GM23248 (cell line): ENCODE measurements around the gene NHERF2. TPM values are rescaled to one million over a fixed set of nuclear protein-coding genes. Genes with fewer than 3 reads are reported as not detected.

ENCODE experiments used
- DNase-seq: peaks from one replicate; pipeline ENCODE4 v3.0.0-alpha.2; 2015
- H2AFZ ChIP-seq: fragments of 200-600 bp; sonication (generic); 2 replicates; pipeline ENCODE4 v1.6.1; 2016; ENCODE audit warnings: antibody characterized with exemption
- H3F3A ChIP-seq: fragments of 200-600 bp; sonication (generic); 2 replicates; pipeline ENCODE4 v1.6.1; 2016; ENCODE audit warnings: mild to moderate bottlenecking, antibody characterized with exemption, mixed run types; ENCODE audit not compliant: insufficient read depth
- H3K27ac ChIP-seq: fragments of 200-600 bp; sonication (generic); 2 replicates; pipeline ENCODE4 v1.5.1; 2016; ENCODE audit warnings: mild to moderate bottlenecking
- H3K27me3 ChIP-seq: fragments of 200-600 bp; sonication (generic); replicated peaks from 2 replicates; pipeline ENCODE4 v1.6.1; 2016; ENCODE audit warnings: mild to moderate bottlenecking; ENCODE audit not compliant: insufficient read depth
- H3K36me3 ChIP-seq: fragments of 200-600 bp; sonication (generic); 2 replicates; pipeline ENCODE4 v1.6.1; 2016; ENCODE audit warnings: low read depth, mild to moderate bottlenecking
- H3K4me1 ChIP-seq: fragments of 200-600 bp; sonication (generic); 2 replicates; pipeline ENCODE4 v1.6.1; 2016; ENCODE audit warnings: mild to moderate bottlenecking; ENCODE audit not compliant: insufficient read depth
- H3K4me2 ChIP-seq: fragments of 200-600 bp; sonication (generic); one replicate; pipeline ENCODE4 v1.6.1; 2016; ENCODE audit warnings: mild to moderate bottlenecking; ENCODE audit not compliant: unreplicated experiment
- H3K4me3 ChIP-seq: fragments of 200-600 bp; sonication (generic); 2 replicates; pipeline ENCODE4 v1.5.1; 2016; ENCODE audit warnings: mild to moderate bottlenecking
- H3K79me2 ChIP-seq: fragments of 200-600 bp; sonication (generic); 2 replicates; pipeline ENCODE4 v1.6.1; 2016; ENCODE audit warnings: mild to moderate bottlenecking; ENCODE audit not compliant: insufficient read depth
- H3K9ac ChIP-seq: fragments of 200-600 bp; sonication (generic); 2 replicates; pipeline ENCODE4 v1.6.1; 2016; ENCODE audit warnings: mild to moderate bottlenecking
- H3K9me2 ChIP-seq: fragments of 200-600 bp; sonication (generic); 2 replicates; pipeline ENCODE4 v1.6.1; 2016; ENCODE audit warnings: mixed run types, mild to moderate bottlenecking, moderate library complexity; ENCODE audit not compliant: insufficient read depth
- H3K9me3 ChIP-seq: fragments of 200-600 bp; sonication (generic); one replicate; pipeline ENCODE4 v1.6.1; 2017; ENCODE audit warnings: low read depth
- H4K20me1 ChIP-seq: fragments of 200-600 bp; sonication (generic); 2 replicates; pipeline ENCODE4 v1.6.0; 2016; ENCODE audit not compliant: insufficient read depth
- EZH2 ChIP-seq: fragments of 200-600 bp; sonication (generic); IDR thresholded peaks from 2 replicates; pipeline ENCODE4 v1.6.1; 2018; ENCODE audit warnings: antibody characterized with exemption, mild to moderate bottlenecking; ENCODE audit not compliant: insufficient read depth, poor library complexity, severe bottlenecking
- EZH2phosphoT487 ChIP-seq: fragments of 200-600 bp; sonication (generic); IDR thresholded peaks from 2 replicates; pipeline ENCODE4 v1.6.1; 2018; ENCODE audit warnings: antibody characterized with exemption, moderate library complexity, mild to moderate bottlenecking, low read depth; ENCODE audit not compliant: insufficient read depth
- WGBS, 2 experiments: methylation state at CpG; one replicate each; pipeline ENCODE4 v1.1.6; 2015 to 2017; ENCODE audit warnings: low lambda C conversion rate in 2 of 2, low coverage in 1 of 2; ENCODE audit errors: missing lambda C conversion rate in 2 of 2; 5-methylcytosine and 5-hydroxymethylcytosine counted together
- in situ Hi-C: fragments of 300-500 bp; cut with MboI; formaldehyde crosslinking; loops from 2 replicates; pipeline ENCODE4 v1.15.0; 2020
- polyA plus RNA-seq: library from polyadenylated mRNA; unstranded; fragments of >200 nt; fragmentation: Nextera tagmentation; extraction: Ambion mirVana; gene quantifications from 2 replicates; pipeline ENCODE4 v1.2.1, GENCODE V29; 2016
- total RNA-seq: library from RNA; depleted of rRNA; stranded (reverse); fragments of >200 nt; shearing (Covaris generic); gene quantifications from 2 replicates; pipeline ENCODE4 v1.2.3, GENCODE V29; 2014

NHERF2 gene
- total and polyA plus RNA-seq, 2 experiments from 2014 or later: 27.3 to 29.0 TPM

DNA sequence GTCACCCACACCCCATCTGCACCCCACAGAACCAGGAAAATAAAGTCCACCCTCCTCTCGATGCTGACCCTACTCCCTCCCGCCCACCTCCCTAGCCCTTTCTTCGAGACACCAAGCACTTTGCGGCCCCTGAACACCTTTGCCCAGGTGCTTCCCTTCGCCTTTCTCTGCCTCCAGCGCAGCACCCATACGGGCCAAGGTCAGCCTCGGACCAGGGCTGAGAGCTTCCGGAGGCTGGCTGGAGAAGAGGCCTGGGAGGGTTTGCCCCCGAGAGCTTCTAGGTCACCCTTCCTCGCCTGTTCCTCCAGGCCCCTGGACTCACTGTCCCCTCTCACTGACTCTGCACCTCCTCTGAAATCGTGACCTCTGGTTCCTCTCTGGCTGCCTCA is 2.7 kb upstream of the NHERF2 start:
- no peak overlapping the region for H2AFZ ChIP-seq
- H3K36me3 ChIP-seq: no peaks in the 10 kb centered on the region
- WGBS, 2 experiments: 94 to 99% methylated on average over 12 of the region's 12 CpGs
- H3K9me3 ChIP-seq: no peaks in the 10 kb centered on the region
- in situ Hi-C loops: loop anchor here (10.0 kb wide), 1 partner anchor 121 kb away; the partner anchor contains the start of gene RAB26
- H4K20me1 ChIP-seq: no peaks in the 10 kb centered on the region
- no peak overlapping the region for H3K9ac ChIP-seq
- TF ChIP-seq EZH2phosphoT487: no peak
- no peak for TF ChIP-seq EZH2
- no peaks in the 10 kb centered on the region; the same call in 1 of the 2 replicates for H3K27me3 ChIP-seq
- no peak overlapping the region for H3K4me2 ChIP-seq
- H3K27ac ChIP-seq: no peak overlapping the region
- H3K79me2 ChIP-seq: no peaks in the 10 kb centered on the region
- DNase-seq: no peak
- no peaks in the 10 kb centered on the region for H3F3A ChIP-seq
- no peaks in the 10 kb centered on the region for H3K4me1 ChIP-seq
- H3K4me3 ChIP-seq: no peak overlapping the region
- H3K9me2 ChIP-seq: no peaks in the 10 kb centered on the region

GRCh38 chr16:2025251-2025650 is 1.5 kb upstream of the NHERF2 start:
- H3K4me2 ChIP-seq: no peak overlapping the region
- H3K9me3 ChIP-seq: no peaks in the 10 kb centered on the region
- no peaks in the 10 kb centered on the region for H3K79me2 ChIP-seq
- H2AFZ ChIP-seq: no peak overlapping the region
- H4K20me1 ChIP-seq: no peaks in the 10 kb centered on the region
- no peak overlapping the region for H3K27ac ChIP-seq
- no peaks in the 10 kb centered on the region for H3K9me2 ChIP-seq
- H3K4me1 ChIP-seq: no peaks in the 10 kb centered on the region
- H3K9ac ChIP-seq: no peak overlapping the region
- WGBS, 2 experiments: 91 to 95% methylated on average over 12 to 14 of the region's 14 CpGs
- H3K36me3 ChIP-seq: no peaks in the 10 kb centered on the region
- DNase-seq: no peak
- TF ChIP-seq EZH2phosphoT487 (no peak), EZH2 (no peak)
- no peak overlapping the region for H3K4me3 ChIP-seq
- no peaks in the 10 kb centered on the region for H3F3A ChIP-seq
- in situ Hi-C loops: loop anchor here (10.0 kb wide), 1 partner anchor 120 kb away; the partner anchor contains the start of gene RAB26
- H3K27me3 ChIP-seq: no peaks in the 10 kb centered on the region; the same call in 1 of the 2 replicates

GRCh38 chr16:2025878-2026460 is 733 bp upstream of the NHERF2 start:
- Histone ChIP-seq H3K4me2 (no peak overlapping the region), H3K9me3 (no peaks in the 10 kb centered on the region), H3K36me3 (no peaks in the 10 kb centered on the region), H3K27ac (no peak overlapping the region), H3K4me3 (no peak overlapping the region), H3F3A (no peaks in the 10 kb centered on the region), H3K4me1 (no peaks in the 10 kb centered on the region), H3K27me3 (no peaks in the 10 kb centered on the region; the same call in 1 of the 2 replicates), H2AFZ (no peak overlapping the region), H3K9me2 (no peaks in the 10 kb centered on the region), H3K9ac (no peak overlapping the region), H3K79me2 (no peaks in the 10 kb centered on the region), H4K20me1 (no peaks in the 10 kb centered on the region)
- in situ Hi-C loops: loop anchor here (10.0 kb wide), 1 partner anchor 119 kb away; the partner anchor contains the start of gene RAB26
- DNase-seq: no peak
- no peak for TF ChIP-seq EZH2
- 92 to 94% methylated on average over 16 of the region's 16 CpGs for WGBS, 2 experiments

- H3K36me3 ChIP-seq: no peaks in the 10 kb centered on the region
- peak overlapping the region; percentile 46 for H3K9ac ChIP-seq
- H3K27me3 ChIP-seq: no peaks in the 10 kb centered on the region
- peak; percentile 72 for DNase-seq
- H3F3A ChIP-seq: no peaks in the 10 kb centered on the region
- H3K9me2 ChIP-seq: no peaks in the 10 kb centered on the region
- no peaks in the 10 kb centered on the region for H3K4me1 ChIP-seq
- H4K20me1 ChIP-seq: no peaks in the 10 kb centered on the region
- 8 to 11% methylated on average over 28 to 41 of the region's 76 CpGs for WGBS, 2 experiments
- H3K9me3 ChIP-seq: no peaks in the 10 kb centered on the region
- TF ChIP-seq EZH2: no peak
- no peak for TF ChIP-seq EZH2phosphoT487
- H2AFZ ChIP-seq: peak overlapping the region; percentile 61
- no peaks in the 10 kb centered on the region for H3K79me2 ChIP-seq
- in situ Hi-C loops: loop anchor here (10.0 kb wide), 1 partner anchor 117 kb away; the partner anchor contains the start of gene RAB26
- H3K27ac ChIP-seq: no peak overlapping the region
- H3K4me2 ChIP-seq: peak overlapping the region; percentile 77
- H3K4me3 ChIP-seq: peak overlapping the region; percentile 73
These were observed 615 bp downstream of the NHERF2 start for GRCh38 chr16:2027024-2028010.
